ENCODE measurements around the gene SLC17A5. TPM values are rescaled to one million over a fixed set of nuclear protein-coding genes. Genes with fewer than 3 reads are reported as not detected.
"Not testable (repeated sequence)": the region's sequence is repeated elsewhere in the genome, so short reads cannot be mapped to it uniquely, and the experiment has no call there.

SLC17A5 gene
- total and polyA plus RNA-seq, 2 experiments from 2014 or later, result 5.4 to 17.8 TPM

DNA sequence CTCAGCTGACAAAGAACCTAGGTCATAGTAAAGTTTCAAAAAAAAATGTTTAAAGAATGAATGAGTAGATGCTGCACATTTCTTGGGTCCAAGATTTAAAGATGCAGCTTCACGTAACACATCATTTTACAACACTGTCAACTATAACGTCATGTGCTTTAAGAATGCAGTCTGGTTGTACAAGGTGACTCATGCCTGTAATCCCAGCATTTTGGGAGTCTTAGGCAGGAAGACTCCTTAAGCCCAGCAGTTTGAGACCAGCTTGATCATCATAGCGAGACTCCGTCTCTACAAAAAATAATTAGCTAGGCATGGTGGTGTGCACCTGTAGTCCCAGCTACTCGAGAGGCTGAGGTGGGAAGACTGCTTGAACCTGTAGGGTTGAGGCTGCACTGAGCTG, 21.9 kb downstream of the SLC17A5 start:
- no peaks in the 10 kb centered on the region for H3K36me3 ChIP-seq
- no peaks in the 10 kb centered on the region for H3K4me1 ChIP-seq (ENCODE audit: low read depth)
- no peaks in the 10 kb centered on the region for H3K9me3 ChIP-seq (ENCODE audit: low read depth)
- no peak overlapping the region for H3K4me3 ChIP-seq
- H3K27ac ChIP-seq, result no peak overlapping the region
- TF ChIP-seq, protein P1, sequence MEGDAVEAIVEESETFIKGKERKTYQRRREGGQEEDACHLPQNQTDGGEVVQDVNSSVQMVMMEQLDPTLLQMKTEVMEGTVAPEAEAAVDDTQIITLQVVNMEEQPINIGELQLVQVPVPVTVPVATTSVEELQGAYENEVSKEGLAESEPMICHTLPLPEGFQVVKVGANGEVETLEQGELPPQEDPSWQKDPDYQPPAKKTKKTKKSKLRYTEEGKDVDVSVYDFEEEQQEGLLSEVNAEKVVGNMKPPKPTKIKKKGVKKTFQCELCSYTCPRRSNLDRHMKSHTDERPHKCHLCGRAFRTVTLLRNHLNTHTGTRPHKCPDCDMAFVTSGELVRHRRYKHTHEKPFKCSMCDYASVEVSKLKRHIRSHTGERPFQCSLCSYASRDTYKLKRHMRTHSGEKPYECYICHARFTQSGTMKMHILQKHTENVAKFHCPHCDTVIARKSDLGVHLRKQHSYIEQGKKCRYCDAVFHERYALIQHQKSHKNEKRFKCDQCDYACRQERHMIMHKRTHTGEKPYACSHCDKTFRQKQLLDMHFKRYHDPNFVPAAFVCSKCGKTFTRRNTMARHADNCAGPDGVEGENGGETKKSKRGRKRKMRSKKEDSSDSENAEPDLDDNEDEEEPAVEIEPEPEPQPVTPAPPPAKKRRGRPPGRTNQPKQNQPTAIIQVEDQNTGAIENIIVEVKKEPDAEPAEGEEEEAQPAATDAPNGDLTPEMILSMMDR (IDR thresholded peaks at IDR 0.05; ENCODE audit: low read depth, low read length), result no peak
- H3K27me3 ChIP-seq, result no peaks in the 10 kb centered on the region
- DNase-seq (ENCODE audit: low read depth in 1 of 2, low spot score in 1 of 2), result peak in 1 of 2 donors; percentile 10

DNA sequence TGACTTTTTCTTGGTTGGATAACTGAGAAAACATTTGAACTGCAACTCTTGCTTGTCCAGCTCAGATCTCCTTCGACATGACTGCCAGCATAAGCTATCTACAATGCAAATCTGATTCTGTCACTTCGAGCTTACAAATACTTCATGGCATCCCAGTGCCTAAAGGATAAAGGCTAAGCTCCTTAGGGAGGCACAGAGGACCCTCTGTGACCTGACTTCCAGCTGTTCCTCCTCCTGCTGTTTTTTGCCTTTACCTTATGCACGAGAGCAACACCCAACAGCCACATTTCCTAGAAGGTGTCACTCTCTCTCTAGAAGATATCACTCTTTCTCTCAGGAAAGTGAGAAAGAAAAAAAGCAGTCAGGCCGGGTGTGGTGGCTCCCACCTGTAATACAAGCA, 23.4 kb downstream of the SLC17A5 start:
- no peaks in the 10 kb centered on the region for H3K27me3 ChIP-seq
- no peaks in the 10 kb centered on the region for H3K36me3 ChIP-seq
- DNase-seq (ENCODE audit: low read depth in 1 of 2, low spot score in 1 of 2), result no peak
- no peaks in the 10 kb centered on the region for H3K4me1 ChIP-seq (ENCODE audit: low read depth)
- H3K9me3 ChIP-seq (ENCODE audit: low read depth), result no peaks in the 10 kb centered on the region
- H3K27ac ChIP-seq, result no peak overlapping the region
- H3K4me3 ChIP-seq, result no peak overlapping the region
- TF ChIP-seq, protein P1 (IDR thresholded peaks at IDR 0.05; ENCODE audit: low read depth, low read length), result no peak

DNA sequence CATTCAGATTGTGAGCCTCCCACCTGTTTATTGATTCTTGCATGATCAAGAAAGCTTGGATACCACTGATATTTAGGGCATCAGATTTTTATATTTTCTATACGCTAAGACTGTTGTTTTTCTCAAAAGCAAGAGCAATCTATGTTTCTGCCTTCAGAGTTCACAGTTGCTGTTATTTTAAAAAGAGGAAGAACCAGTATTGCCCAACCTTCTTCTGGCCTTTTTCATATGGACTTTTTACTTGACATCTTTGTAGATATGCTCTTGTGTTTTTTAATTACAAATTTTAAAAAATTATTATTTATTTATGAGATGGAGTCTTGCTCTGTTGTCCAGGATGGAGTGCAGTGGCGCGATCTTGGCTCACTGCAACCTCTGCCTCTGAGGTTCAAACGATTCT, 28.9 kb downstream of the SLC17A5 start:
- H3K36me3 ChIP-seq, result no peaks in the 10 kb centered on the region
- DNase-seq (ENCODE audit: low read depth in 1 of 2, low spot score in 1 of 2), result no peak
- TF ChIP-seq, protein P1 (IDR thresholded peaks at IDR 0.05; ENCODE audit: low read depth, low read length), result no peak

DNA sequence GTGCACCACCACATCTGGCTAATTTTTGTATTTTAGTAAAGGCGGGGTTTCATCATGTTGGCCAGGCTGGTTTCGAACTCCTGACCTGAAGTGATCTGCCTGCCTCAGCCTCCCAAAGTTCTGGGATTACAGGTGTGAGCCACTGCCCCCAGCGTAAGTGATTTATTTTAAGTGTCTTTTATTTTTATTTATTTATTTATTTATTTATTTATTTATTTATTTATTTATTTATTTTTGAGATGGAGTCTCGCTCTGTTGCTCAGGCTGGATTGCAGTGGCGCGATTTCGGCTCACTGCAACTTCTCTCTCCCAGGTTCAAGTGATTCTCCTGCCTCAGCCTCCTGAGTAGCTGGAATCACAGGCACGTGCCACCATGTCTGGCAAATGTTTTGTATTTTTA, 30.3 kb downstream of the SLC17A5 start:
- H3K4me1 ChIP-seq (ENCODE audit: low read depth); DNase-seq (ENCODE audit: low read depth in 1 of 2, low spot score in 1 of 2); H3K4me3 ChIP-seq; H3K9me3 ChIP-seq (ENCODE audit: low read depth); H3K27me3 ChIP-seq; H3K27ac ChIP-seq; H3K36me3 ChIP-seq: not testable (repeated sequence)

More for the DNA sequence above, 28.9 kb downstream of the SLC17A5 start:
- no peaks in the 10 kb centered on the region for H3K4me1 ChIP-seq (ENCODE audit: low read depth)
- no peak overlapping the region for H3K27ac ChIP-seq
- no peak overlapping the region for H3K4me3 ChIP-seq
- no peaks in the 10 kb centered on the region for H3K27me3 ChIP-seq
- H3K9me3 ChIP-seq (ENCODE audit: low read depth), result no peaks in the 10 kb centered on the region

DNA sequence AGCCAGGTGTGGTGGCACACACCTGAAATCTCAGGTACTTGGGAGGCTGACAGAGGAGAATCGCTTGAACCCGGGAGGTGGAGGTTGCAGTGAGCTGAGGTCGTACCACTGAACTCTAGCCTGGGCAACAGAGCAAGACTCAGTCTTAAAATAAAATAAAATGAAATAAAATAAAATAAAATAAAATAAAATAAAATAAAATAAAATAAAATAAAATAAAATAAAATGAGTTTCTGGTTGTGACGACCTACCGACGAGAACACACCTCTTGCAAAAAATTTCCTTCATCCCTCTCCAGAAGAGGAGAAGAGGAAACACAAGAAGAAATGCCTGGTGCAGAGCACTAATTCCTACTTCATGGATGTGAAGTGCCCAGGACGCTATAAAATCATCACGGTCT, 35.7 kb downstream of the SLC17A5 start:
- not testable (repeated sequence) for H3K4me3 ChIP-seq; H3K27me3 ChIP-seq; DNase-seq (ENCODE audit: low read depth in 1 of 2, low spot score in 1 of 2); H3K36me3 ChIP-seq; H3K9me3 ChIP-seq (ENCODE audit: low read depth); H3K4me1 ChIP-seq (ENCODE audit: low read depth); H3K27ac ChIP-seq

DNA sequence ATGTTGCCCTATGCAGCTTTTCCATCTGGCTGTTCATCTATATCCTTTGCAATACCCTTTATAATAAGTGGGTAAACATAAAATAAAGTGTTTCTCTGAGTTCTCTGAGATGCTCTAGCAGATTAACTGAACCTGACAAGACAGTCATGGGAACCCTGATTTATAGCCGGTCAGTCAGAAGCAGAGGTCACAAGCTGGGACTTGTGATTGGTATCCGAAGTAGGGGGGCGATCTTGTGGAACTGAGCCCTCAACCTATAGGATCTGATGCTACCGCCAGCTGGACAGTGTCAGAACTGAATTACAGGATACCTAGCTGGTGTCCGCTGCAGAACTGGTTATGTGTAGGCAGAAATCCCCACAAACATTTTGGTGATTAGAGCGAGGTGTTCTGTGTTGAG, 39.0 kb downstream of the SLC17A5 start:
- no peak overlapping the region for H3K4me3 ChIP-seq
- no peaks in the 10 kb centered on the region for H3K4me1 ChIP-seq (ENCODE audit: low read depth)
- no peaks in the 10 kb centered on the region for H3K9me3 ChIP-seq (ENCODE audit: low read depth)
- H3K27ac ChIP-seq, result no peak overlapping the region
- H3K36me3 ChIP-seq, result no peaks in the 10 kb centered on the region
- peak in 1 of 2 donors; percentile 2 for DNase-seq (ENCODE audit: low read depth in 1 of 2, low spot score in 1 of 2)
- TF ChIP-seq, protein P1 (IDR thresholded peaks at IDR 0.05; ENCODE audit: low read depth, low read length), result no peak
- no peaks in the 10 kb centered on the region for H3K27me3 ChIP-seq
